GM19468 (cell line): ENCODE results near the gene LRRC32.

Source experiments
- ATAC-seq: cut with Tn5 transposase; IDR thresholded peaks from one replicate; pipeline ENCODE4 v1.9.1; 2021; ENCODE audit warnings: mild to moderate bottlenecking, moderate library complexity, moderate number of reproducible peaks; ENCODE audit not compliant: unreplicated experiment; ENCODE audit errors: extremely low read depth

Gene LRRC32

GRCh38 chr11:76700177-76701100 lies 29.9 kb upstream of the LRRC32 start:
- ATAC-seq: no peak

GRCh38 chr11:76699451-76700091 lies 29.0 kb upstream of the LRRC32 start:
- no peak for ATAC-seq

GRCh38 chr11:76698321-76699043 lies 27.9 kb upstream of the LRRC32 start:
- no peak for ATAC-seq

- no peak for ATAC-seq
These were observed 26.2 kb upstream of the LRRC32 start for GRCh38 chr11:76696756-76697155.

- no peak for ATAC-seq
These were observed 25.2 kb upstream of the LRRC32 start for GRCh38 chr11:76695771-76696170.

- ATAC-seq: no peak
These were observed 24.6 kb upstream of the LRRC32 start for GRCh38 chr11:76695133-76695532.

GRCh38 chr11:76694664-76695063 lies 24.1 kb upstream of the LRRC32 start:
- no peak for ATAC-seq

- no peak for ATAC-seq
These were observed 23.3 kb upstream of the LRRC32 start for GRCh38 chr11:76693806-76694205.

GRCh38 chr11:76692956-76693355 lies 22.4 kb upstream of the LRRC32 start:
- no peak for ATAC-seq

GRCh38 chr11:76691655-76692054 lies 21.1 kb upstream of the LRRC32 start:
- ATAC-seq: no peak

- no peak for ATAC-seq
These were observed 20.2 kb upstream of the LRRC32 start for GRCh38 chr11:76690736-76691135.

GRCh38 chr11:76689313-76690260 lies 19.0 kb upstream of the LRRC32 start:
- ATAC-seq: no peak

- ATAC-seq: no peak
These were observed 17.6 kb upstream of the LRRC32 start for GRCh38 chr11:76688146-76688545.

- ATAC-seq: no peak
These were observed 15.9 kb upstream of the LRRC32 start for GRCh38 chr11:76686261-76687079.

- ATAC-seq: no peak
These were observed 15.3 kb upstream of the LRRC32 start for GRCh38 chr11:76685831-76686230.

GRCh38 chr11:76685237-76685636 lies 14.7 kb upstream of the LRRC32 start:
- ATAC-seq: no peak

- ATAC-seq: no peak
These were observed 14.0 kb upstream of the LRRC32 start for GRCh38 chr11:76684516-76684915.

GRCh38 chr11:76683161-76684095 lies 12.9 kb upstream of the LRRC32 start:
- ATAC-seq: no peak
